Astrocyte of the cerebellum (primary cell): ENCODE measurements around the gene R3HDM2.

Experiments
- DNase-seq: peaks from one replicate; pipeline ENCODE4 v3.0.0-alpha.2; 2011; ENCODE audit warnings: low read depth
- H3K4me3 ChIP-seq: 2 replicates; pipeline ENCODE4 v1.5.1; 2011; ENCODE audit warnings: mild to moderate bottlenecking, low read depth, low read length, moderate library complexity
- CTCF ChIP-seq: IDR thresholded peaks from 2 replicates; pipeline ENCODE4 v1.5.1; 2012; ENCODE audit warnings: low read length, low read depth, moderate library complexity, mild to moderate bottlenecking; ENCODE audit errors: missing control alignments
- in situ Hi-C: cut with HindIII; loops from 2 replicates; pipeline ENCODE4 v1.10.0; 2017; ENCODE audit warnings: low sequenced_read_pairs

R3HDM2 gene

GRCh38 chr12:57222286-57223190 is 208.3 kb downstream of the R3HDM2 start:
- TF ChIP-seq CTCF, result no peak

GRCh38 chr12:57221169-57221917 is 209.5 kb downstream of the R3HDM2 start:
- TF ChIP-seq CTCF, result no peak
- DNase-seq, result no peak
- in situ Hi-C loops, result no loop called here
- no peak overlapping the region for H3K4me3 ChIP-seq

More at GRCh38 chr12:57222286-57223190, 208.3 kb downstream of the R3HDM2 start:
- no peak for DNase-seq
- in situ Hi-C loops, result no loop called here
- H3K4me3 ChIP-seq, result no peak overlapping the region

- TF ChIP-seq CTCF, result no peak
- H3K4me3 ChIP-seq, result no peak overlapping the region
- in situ Hi-C loops, result no loop called here
- DNase-seq, result no peak
Measured at GRCh38 chr12:57220770-57221168, 210.1 kb downstream of the R3HDM2 start.

GRCh38 chr12:57219993-57220754 is 210.7 kb downstream of the R3HDM2 start:
- in situ Hi-C loops, result no loop called here
- no peak for TF ChIP-seq CTCF
- DNase-seq, result no peak
- H3K4me3 ChIP-seq, result no peak overlapping the region

- TF ChIP-seq CTCF, result no peak
- no peak overlapping the region for H3K4me3 ChIP-seq
- in situ Hi-C loops, result no loop called here
- no peak for DNase-seq
Measured at GRCh38 chr12:57219205-57219992, 211.4 kb downstream of the R3HDM2 start.
